Lower leg skin (tissue), 4 donors: ENCODE data around the gene NPHS1. TPM values are rescaled to one million over a fixed set of nuclear protein-coding genes. Genes with fewer than 3 reads are reported as not detected.
A peak's percentile ranks its signal among the peaks of the same experiment; 100 is the strongest.

Experiments
- DNase-seq, 2 donors: peaks; one replicate each; pipeline ENCODE4 v3.0.0-alpha.2; 2019; ENCODE audit warnings: low spot score in 2 of 2
- H3K4me3 ChIP-seq: fragments of 200-600 bp; sonication (generic); 2 replicates; pipeline ENCODE4 v1.5.1; 2017; ENCODE audit warnings: mild to moderate bottlenecking, low read depth; ENCODE audit not compliant: poor library complexity, severe bottlenecking
- CTCF ChIP-seq, 3 donors: fragments of 450-650 bp; IDR thresholded peaks; one replicate each; pipeline ENCODE4 v1.5.1; 2016; ENCODE audit warnings: antibody characterized with exemption in 3 of 3, mild to moderate bottlenecking in 3 of 3, moderate library complexity in 2 of 3
- POLR2A ChIP-seq, 2 donors: fragments of 450-650 bp; IDR thresholded peaks; one replicate each; pipeline ENCODE4 v1.6.1; 2016 to 2017; ENCODE audit warnings: antibody characterized with exemption in 2 of 2, mild to moderate bottlenecking in 1 of 2, moderate library complexity in 1 of 2
- WGBS, 2 donors: methylation state at CpG; one replicate each; pipeline ENCODE4 v1.1.5; 2018; 5-methylcytosine and 5-hydroxymethylcytosine counted together
- intact Hi-C: fragments of 100-400 bp; cut with DNase I; formaldehyde crosslinking; loops from one replicate; pipeline ENCODE4 v1.15.0; 2023; ENCODE audit warnings: low total_unique reads
- total RNA-seq, 4 donors: library from RNA; depleted of rRNA; stranded (reverse); fragments of >200 nt; gene quantifications; one replicate each; pipeline ENCODE4 v1.1.0, GENCODE V29; 2016

The NPHS1 gene
- total RNA-seq, 4 donors from 2014 or later, result not detected

- peak in 1 of 2 donors; percentile 25 for DNase-seq
- intact Hi-C loops, result no loop called here
- TF ChIP-seq CTCF (IDR thresholded peaks at IDR 0.05) (no peak), POLR2A (IDR thresholded peaks at IDR 0.05) (no peak)
- 0 to 2% methylated on average over 13 to 43 of the region's 60 CpGs for WGBS, 2 donors
- no peak within 1 kb of the TSS for H3K4me3 ChIP-seq
Measured at GRCh38 chr19:35868172-35868822, 16.0 kb upstream of the NPHS1 start, which contains the start of gene APLP1. APLP1 (plus strand) TSS chr19:35868574; CDS start chr19:35868637, 63 bp downstream.

- no peak overlapping the region for H3K4me3 ChIP-seq
- no peak for TF ChIP-seq CTCF (IDR thresholded peaks at IDR 0.05)
- no peak for TF ChIP-seq POLR2A (IDR thresholded peaks at IDR 0.05)
- 87% methylated on average over 5 of the region's 5 CpGs for WGBS, 2 donors
- DNase-seq, result no peak
- intact Hi-C loops, result no loop called here
Measured at GRCh38 chr19:35863018-35863417, 10.7 kb upstream of the NPHS1 start.

GRCh38 chr19:35862528-35862927 lies 10.2 kb upstream of the NPHS1 start:
- no peak for DNase-seq
- TF ChIP-seq CTCF (IDR thresholded peaks at IDR 0.05) (no peak), POLR2A (IDR thresholded peaks at IDR 0.05) (no peak)
- H3K4me3 ChIP-seq, result no peak overlapping the region
- 80 to 82% methylated on average over 14 of the region's 14 CpGs for WGBS, 2 donors
- intact Hi-C loops, result no loop called here

- no peak for DNase-seq
- no peak overlapping the region for H3K4me3 ChIP-seq
- TF ChIP-seq POLR2A (IDR thresholded peaks at IDR 0.05), result no peak
- no peak for TF ChIP-seq CTCF (IDR thresholded peaks at IDR 0.05)
- 57 to 63% methylated on average over 19 of the region's 19 CpGs for whole genome bisulfite sequencing, 2 donors
- intact Hi-C loops, result no loop called here
Measured at GRCh38 chr19:35861640-35862160, 9.4 kb upstream of the NPHS1 start.

GRCh38 chr19:35860818-35861639 lies 8.7 kb upstream of the NPHS1 start:
- TF ChIP-seq POLR2A (IDR thresholded peaks at IDR 0.05), result no peak
- no peak for TF ChIP-seq CTCF (IDR thresholded peaks at IDR 0.05)
- DNase-seq, result peak in 1 of 2 donors; percentile 81
- intact Hi-C loops, result no loop called here
- whole genome bisulfite sequencing, 2 donors, result 46 to 48% methylated on average over 51 to 55 of the region's 55 CpGs
- no peak overlapping the region for H3K4me3 ChIP-seq
